Measurements from ENCODE around the gene CSNK1A1L. TPM values are rescaled to one million over a fixed set of nuclear protein-coding genes. Genes with fewer than 3 reads are reported as not detected.

CSNK1A1L gene
- polyA plus RNA-seq, 1 donor (not counting 4 experiments of a cell fraction or from before 2014, with no cell fraction given): not detected

DNA sequence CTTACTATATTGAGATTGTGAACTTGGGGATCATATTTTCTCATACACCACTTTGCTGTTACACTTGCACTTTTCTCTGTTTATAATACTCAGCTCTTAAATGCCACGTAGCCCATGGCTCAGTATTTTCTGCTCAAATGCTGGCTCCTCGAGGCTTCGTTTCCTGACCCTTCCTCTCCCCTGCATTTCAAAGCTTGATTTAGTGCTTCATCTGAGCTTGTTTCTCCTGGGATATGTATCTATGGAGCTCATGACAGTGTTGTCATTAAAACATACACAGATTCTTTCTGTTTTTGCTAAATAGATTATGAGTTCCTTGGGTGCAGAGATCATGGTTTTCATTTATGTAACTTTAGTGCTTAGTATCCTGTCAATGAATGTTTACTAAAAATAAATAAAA is 11.4 kb downstream of the CSNK1A1L start:
- no peak for FAIRE-seq
- no peaks in the 10 kb centered on the region for H3K9me1 ChIP-seq (ENCODE audit: control insufficient read depth, extremely low read depth, insufficient read depth, low read length)
- no peaks in the 10 kb centered on the region for H3K79me2 ChIP-seq (ENCODE audit: control insufficient read depth, insufficient read depth, low read length)
- H3K4me2 ChIP-seq (ENCODE audit: control insufficient read depth, extremely low read depth, insufficient read depth, low read depth, low read length): no peak overlapping the region
- no peaks in the 10 kb centered on the region for H4K20me1 ChIP-seq (ENCODE audit: control insufficient read depth, extremely low read depth, insufficient read depth, low read length)
- TF ChIP-seq, protein P1, sequence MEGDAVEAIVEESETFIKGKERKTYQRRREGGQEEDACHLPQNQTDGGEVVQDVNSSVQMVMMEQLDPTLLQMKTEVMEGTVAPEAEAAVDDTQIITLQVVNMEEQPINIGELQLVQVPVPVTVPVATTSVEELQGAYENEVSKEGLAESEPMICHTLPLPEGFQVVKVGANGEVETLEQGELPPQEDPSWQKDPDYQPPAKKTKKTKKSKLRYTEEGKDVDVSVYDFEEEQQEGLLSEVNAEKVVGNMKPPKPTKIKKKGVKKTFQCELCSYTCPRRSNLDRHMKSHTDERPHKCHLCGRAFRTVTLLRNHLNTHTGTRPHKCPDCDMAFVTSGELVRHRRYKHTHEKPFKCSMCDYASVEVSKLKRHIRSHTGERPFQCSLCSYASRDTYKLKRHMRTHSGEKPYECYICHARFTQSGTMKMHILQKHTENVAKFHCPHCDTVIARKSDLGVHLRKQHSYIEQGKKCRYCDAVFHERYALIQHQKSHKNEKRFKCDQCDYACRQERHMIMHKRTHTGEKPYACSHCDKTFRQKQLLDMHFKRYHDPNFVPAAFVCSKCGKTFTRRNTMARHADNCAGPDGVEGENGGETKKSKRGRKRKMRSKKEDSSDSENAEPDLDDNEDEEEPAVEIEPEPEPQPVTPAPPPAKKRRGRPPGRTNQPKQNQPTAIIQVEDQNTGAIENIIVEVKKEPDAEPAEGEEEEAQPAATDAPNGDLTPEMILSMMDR (optimal IDR thresholded peaks at IDR 0.05 in 1 of 3, IDR thresholded peaks at IDR 0.05 in 1 of 3, conservative IDR thresholded peaks at IDR 0.05 in 1 of 3; ENCODE audit: extremely low read depth in 1 of 3, insufficient read depth in 2 of 3, low read length in 3 of 3): no peak
- TF ChIP-seq EZH2 (IDR thresholded peaks at IDR 0.05; ENCODE audit: low read length): no peak
- no peak overlapping the region for H2AFZ ChIP-seq (ENCODE audit: control insufficient read depth, low read length)
- dilution Hi-C loops (cut with MboI; ENCODE audit: extremely low pct_ligation_motif_present, low sequenced_read_pairs): no loop called here
- no peak overlapping the region for H3K4me3 ChIP-seq (ENCODE audit: control insufficient read depth in 2 of 3, extremely low read depth in 1 of 3, insufficient read depth in 2 of 3, low read depth in 1 of 3, low read length in 3 of 3)
- H3K9ac ChIP-seq (ENCODE audit: control insufficient read depth, extremely low read depth, insufficient read depth, low read length): no peak overlapping the region
- H3K27me3 ChIP-seq (ENCODE audit: control insufficient read depth, extremely low read depth, insufficient read depth, low read length): no peaks in the 10 kb centered on the region
- no peaks in the 10 kb centered on the region for H3K4me1 ChIP-seq (ENCODE audit: control insufficient read depth, extremely low read depth, insufficient read depth, low read length)
- H3K9me3 ChIP-seq (ENCODE audit: control insufficient read depth, low read depth, low read length): no peaks in the 10 kb centered on the region
- no peaks in the 10 kb centered on the region for H3K36me3 ChIP-seq (ENCODE audit: control insufficient read depth in 2 of 2, extremely low read depth in 1 of 2, insufficient read depth in 2 of 2, low read length in 2 of 2)
- no peak for DNase-seq (ENCODE audit: low read depth, low spot score)
- H3K27ac ChIP-seq (ENCODE audit: control insufficient read depth, insufficient read depth, low read length): no peak overlapping the region

- Histone ChIP-seq H3K36me3 (ENCODE audit: control insufficient read depth in 2 of 2, extremely low read depth in 1 of 2, insufficient read depth in 2 of 2, low read length in 2 of 2) (no peaks in the 10 kb centered on the region), H3K4me1 (ENCODE audit: control insufficient read depth, extremely low read depth, insufficient read depth, low read length) (no peaks in the 10 kb centered on the region), H3K27me3 (ENCODE audit: control insufficient read depth, extremely low read depth, insufficient read depth, low read length) (no peaks in the 10 kb centered on the region), H3K4me2 (ENCODE audit: control insufficient read depth, extremely low read depth, insufficient read depth, low read depth, low read length) (no peak overlapping the region), H2AFZ (ENCODE audit: control insufficient read depth, low read length) (no peak overlapping the region), H4K20me1 (ENCODE audit: control insufficient read depth, extremely low read depth, insufficient read depth, low read length) (no peaks in the 10 kb centered on the region), H3K9ac (ENCODE audit: control insufficient read depth, extremely low read depth, insufficient read depth, low read length) (no peak overlapping the region), H3K4me3 (ENCODE audit: control insufficient read depth in 2 of 3, extremely low read depth in 1 of 3, insufficient read depth in 2 of 3, low read depth in 1 of 3, low read length in 3 of 3) (no peak overlapping the region), H3K9me3 (ENCODE audit: control insufficient read depth, low read depth, low read length) (no peaks in the 10 kb centered on the region), H3K27ac (ENCODE audit: control insufficient read depth, insufficient read depth, low read length) (no peak overlapping the region), H3K9me1 (ENCODE audit: control insufficient read depth, extremely low read depth, insufficient read depth, low read length) (no peaks in the 10 kb centered on the region), H3K79me2 (ENCODE audit: control insufficient read depth, insufficient read depth, low read length) (no peaks in the 10 kb centered on the region)
- dilution Hi-C loops (cut with MboI; ENCODE audit: extremely low pct_ligation_motif_present, low sequenced_read_pairs): no loop called here
- DNase-seq (ENCODE audit: low read depth, low spot score) (no peak), FAIRE-seq (no peak)
- no peak for TF ChIP-seq EZH2 (IDR thresholded peaks at IDR 0.05; ENCODE audit: low read length)
- TF ChIP-seq, protein P1 (optimal IDR thresholded peaks at IDR 0.05 in 1 of 3, IDR thresholded peaks at IDR 0.05 in 1 of 3, conservative IDR thresholded peaks at IDR 0.05 in 1 of 3; ENCODE audit: extremely low read depth in 1 of 3, insufficient read depth in 2 of 3, low read length in 3 of 3): no peak
Measured at GRCh38 chr13:37091835-37092234, 13.6 kb downstream of the CSNK1A1L start.

Data from keratinocyte (primary cell).